ENCODE data around the gene INTS6L. TPM values are rescaled to one million over a fixed set of nuclear protein-coding genes. Genes with fewer than 3 reads are reported as not detected.

The INTS6L gene
- total and polyA plus RNA-seq, 2 of the 8 experiments (the other 6 are each of a cell fraction or from before 2014, with no cell fraction given): 4.1 to 5.2 TPM

- no peak for TF ChIP-seq ATF3 (IDR thresholded peaks at IDR 0.05; ENCODE audit: insufficient read depth, low read depth, low read length)
Observed at GRCh38 chrX:135484641-135485289, 35.7 kb upstream of the INTS6L start (continued).
